Neural progenitor cell (in vitro differentiated cells): ENCODE data around the gene NPPC. TPM values are rescaled to one million over a fixed set of nuclear protein-coding genes. Genes with fewer than 3 reads are reported as not detected.

Experiments
- DNase-seq: peaks from one replicate; pipeline ENCODE4 v3.0.0-alpha.2; 2016; ENCODE audit warnings: low spot score
- H2AFZ ChIP-seq: fragments of 200-600 bp; sonication (generic); replicated peaks from 2 replicates; pipeline ENCODE4 v1.6.1; 2016; ENCODE audit warnings: antibody characterized with exemption
- H3F3A ChIP-seq: fragments of 200-600 bp; sonication (generic); 2 replicates; pipeline ENCODE4 v1.6.1; 2016; ENCODE audit warnings: antibody characterized with exemption, low read depth
- H3K27ac ChIP-seq: fragments of 200-600 bp; sonication (generic); 2 replicates; pipeline ENCODE4 v1.5.1; 2016; ENCODE audit warnings: mild to moderate bottlenecking
- H3K27me3 ChIP-seq: fragments of 200-600 bp; sonication (generic); 2 replicates; pipeline ENCODE4 v1.6.1; 2016; ENCODE audit warnings: mild to moderate bottlenecking, moderate library complexity
- H3K36me3 ChIP-seq: fragments of 200-600 bp; sonication (generic); 2 replicates; pipeline ENCODE4 v1.5.1; 2016
- H3K4me1 ChIP-seq: fragments of 200-600 bp; sonication (generic); 2 replicates; pipeline ENCODE4 v1.6.1; 2016; ENCODE audit warnings: mixed run types
- H3K4me2 ChIP-seq: fragments of 200-600 bp; sonication (generic); 2 replicates; pipeline ENCODE4 v1.6.1; 2016
- H3K4me3 ChIP-seq: fragments of 200-600 bp; sonication (generic); 2 replicates; pipeline ENCODE4 v1.5.1; 2016
- H3K79me2 ChIP-seq: fragments of 200-600 bp; sonication (generic); 2 replicates; pipeline ENCODE4 v1.6.1; 2016; ENCODE audit warnings: low read depth
- H3K9ac ChIP-seq: fragments of 200-600 bp; sonication (generic); 2 replicates; pipeline ENCODE4 v1.6.1; 2016
- H3K9me3 ChIP-seq: fragments of 200-600 bp; sonication (generic); 2 replicates; pipeline ENCODE4 v1.5.1; 2016; ENCODE audit warnings: low read depth
- H4K20me1 ChIP-seq: fragments of 200-600 bp; sonication (generic); 2 replicates; pipeline ENCODE4 v1.6.1; 2016; ENCODE audit warnings: low read depth
- H3K27ac Mint-ChIP-seq: 3 replicates; pipeline ENCODE4 v1.8.0; 2021; ENCODE audit warnings: mixed read lengths
- H3K27me3 Mint-ChIP-seq: 2 replicates; pipeline ENCODE4 v1.8.0; 2022; ENCODE audit warnings: low read depth, mild to moderate bottlenecking, inconsistent platforms, moderate library complexity, mixed read lengths; ENCODE audit not compliant: insufficient read depth
- H3K36me3 Mint-ChIP-seq: 3 replicates; pipeline ENCODE4 v1.8.0; 2021; ENCODE audit warnings: mixed read lengths
- H3K4me1 Mint-ChIP-seq: 3 replicates; pipeline ENCODE4 v1.8.0; 2021; ENCODE audit warnings: mixed read lengths
- H3K4me3 Mint-ChIP-seq: 3 replicates; pipeline ENCODE4 v1.8.0; 2021; ENCODE audit warnings: mild to moderate bottlenecking, moderate library complexity, mixed read lengths
- H3K9me3 Mint-ChIP-seq: 3 replicates; pipeline ENCODE4 v1.8.0; 2020; ENCODE audit warnings: mixed read lengths
- EZH2 ChIP-seq: fragments of 200-600 bp; sonication (generic); IDR thresholded peaks from 2 replicates; pipeline ENCODE4 v1.6.1; 2017; ENCODE audit warnings: antibody characterized with exemption, mild to moderate bottlenecking, moderate library complexity
- EZH2phosphoT487 ChIP-seq: fragments of 200-600 bp; sonication (generic); IDR thresholded peaks from 2 replicates; pipeline ENCODE4 v1.6.1; 2017; ENCODE audit warnings: antibody characterized with exemption
- total RNA-seq: library from RNA; depleted of rRNA; stranded (reverse); fragments of >200 nt; gene quantifications from 2 replicates; pipeline ENCODE4 v1.2.3, GENCODE V29; 2015; ENCODE audit warnings: low replicate concordance
- TF ChIP-seq, protein P1 (sequence below): fragments of 200-600 bp; sonication (generic); IDR thresholded peaks from 2 replicates; pipeline ENCODE4 v1.5.1; 2017; ENCODE audit warnings: antibody characterized with exemption, mild to moderate bottlenecking

NPPC gene
- total RNA-seq, 1 donor from 2014 or later, result not detected

- H3K9me3 ChIP-seq, result no peaks in the 10 kb centered on the region
- Mint-ChIP-seq H3K4me1 (peaks cover 3% of the 10 kb centered on the region), H3K27me3 (no peaks in the 10 kb centered on the region), H3K4me3 (no peak overlapping the region), H3K36me3 (no peaks in the 10 kb centered on the region), H3K27ac (no peak overlapping the region), H3K9me3 (peaks cover 2% of the 10 kb centered on the region)
- H3K9ac ChIP-seq, result no peak overlapping the region
- no peaks in the 10 kb centered on the region for H3K36me3 ChIP-seq
- no peaks in the 10 kb centered on the region for H3K79me2 ChIP-seq
- H3K4me2 ChIP-seq, result no peak overlapping the region
- no peak for DNase-seq
- H4K20me1 ChIP-seq, result no peaks in the 10 kb centered on the region
- no peak overlapping the region for H3K4me3 ChIP-seq
- H2AFZ ChIP-seq, result no peak overlapping the region
- TF ChIP-seq EZH2 (no peak), EZH2phosphoT487 (no peak)
- no peak overlapping the region for H3K27ac ChIP-seq
- H3K27me3 ChIP-seq, result no peaks in the 10 kb centered on the region
- no peaks in the 10 kb centered on the region for H3K4me1 ChIP-seq
- no peaks in the 10 kb centered on the region for H3F3A ChIP-seq
These were observed 20.1 kb upstream of the NPPC start for GRCh38 chr2:231946241-231946814.

DNA sequence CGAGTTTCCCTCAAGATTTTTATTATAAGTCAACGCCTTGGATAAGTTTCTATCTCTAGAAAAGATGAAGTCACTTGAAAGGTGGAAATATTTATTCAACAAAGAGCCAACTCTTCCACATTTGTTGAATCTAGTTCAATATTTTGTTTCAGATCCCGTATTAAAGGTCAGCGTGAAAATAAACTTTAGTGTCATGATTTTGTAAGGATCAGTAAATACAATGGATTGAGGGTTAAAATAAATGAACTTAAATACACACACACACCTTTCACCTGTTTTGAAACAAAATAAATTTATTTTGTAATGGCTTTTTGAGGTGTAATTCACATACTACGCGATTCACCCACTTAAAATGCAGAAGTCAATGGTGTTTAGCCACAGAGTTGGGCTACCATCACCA, 16.0 kb upstream of the NPPC start:
- Histone ChIP-seq H4K20me1 (no peaks in the 10 kb centered on the region), H3K27me3 (no peaks in the 10 kb centered on the region), H3F3A (no peaks in the 10 kb centered on the region), H3K9ac (no peak overlapping the region), H3K4me2 (no peak overlapping the region), H3K9me3 (no peaks in the 10 kb centered on the region), H3K27ac (no peak overlapping the region), H3K4me1 (no peaks in the 10 kb centered on the region), H2AFZ (no peak overlapping the region), H3K79me2 (no peaks in the 10 kb centered on the region), H3K4me3 (no peak overlapping the region), H3K36me3 (no peaks in the 10 kb centered on the region)
- Mint-ChIP-seq H3K4me1 (peaks cover 3% of the 10 kb centered on the region), H3K9me3 (no peaks in the 10 kb centered on the region), H3K27me3 (no peaks in the 10 kb centered on the region), H3K36me3 (no peaks in the 10 kb centered on the region), H3K27ac (no peak overlapping the region), H3K4me3 (no peak overlapping the region)
- TF ChIP-seq, protein P1, sequence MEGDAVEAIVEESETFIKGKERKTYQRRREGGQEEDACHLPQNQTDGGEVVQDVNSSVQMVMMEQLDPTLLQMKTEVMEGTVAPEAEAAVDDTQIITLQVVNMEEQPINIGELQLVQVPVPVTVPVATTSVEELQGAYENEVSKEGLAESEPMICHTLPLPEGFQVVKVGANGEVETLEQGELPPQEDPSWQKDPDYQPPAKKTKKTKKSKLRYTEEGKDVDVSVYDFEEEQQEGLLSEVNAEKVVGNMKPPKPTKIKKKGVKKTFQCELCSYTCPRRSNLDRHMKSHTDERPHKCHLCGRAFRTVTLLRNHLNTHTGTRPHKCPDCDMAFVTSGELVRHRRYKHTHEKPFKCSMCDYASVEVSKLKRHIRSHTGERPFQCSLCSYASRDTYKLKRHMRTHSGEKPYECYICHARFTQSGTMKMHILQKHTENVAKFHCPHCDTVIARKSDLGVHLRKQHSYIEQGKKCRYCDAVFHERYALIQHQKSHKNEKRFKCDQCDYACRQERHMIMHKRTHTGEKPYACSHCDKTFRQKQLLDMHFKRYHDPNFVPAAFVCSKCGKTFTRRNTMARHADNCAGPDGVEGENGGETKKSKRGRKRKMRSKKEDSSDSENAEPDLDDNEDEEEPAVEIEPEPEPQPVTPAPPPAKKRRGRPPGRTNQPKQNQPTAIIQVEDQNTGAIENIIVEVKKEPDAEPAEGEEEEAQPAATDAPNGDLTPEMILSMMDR, result no peak
- TF ChIP-seq EZH2, result no peak
- no peak for DNase-seq

DNA sequence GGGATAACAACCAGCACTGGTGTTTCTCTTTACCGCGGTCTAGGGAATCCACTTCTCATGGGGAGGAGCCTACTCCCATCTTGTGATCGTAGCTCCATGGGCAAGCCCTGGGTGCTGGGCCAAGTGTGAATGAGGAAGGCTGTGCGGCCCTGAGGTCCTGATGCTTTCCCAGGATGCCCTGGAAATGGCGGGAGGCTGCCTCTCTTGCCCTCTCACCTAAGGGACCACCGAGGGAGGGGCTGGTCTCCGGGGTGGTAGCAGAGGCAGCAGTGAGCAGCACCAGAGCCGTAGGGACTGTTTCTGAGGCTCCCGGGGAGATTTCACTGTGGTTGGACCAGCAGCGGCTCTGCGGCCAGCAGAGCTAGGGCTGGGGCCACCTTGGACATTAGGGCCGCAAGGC, 15.5 kb upstream of the NPPC start:
- Mint-ChIP-seq H3K4me3 (no peak overlapping the region), H3K27me3 (no peaks in the 10 kb centered on the region), H3K36me3 (no peaks in the 10 kb centered on the region), H3K4me1 (peaks cover 3% of the 10 kb centered on the region), H3K9me3 (no peaks in the 10 kb centered on the region), H3K27ac (no peak overlapping the region)
- no peak overlapping the region for H3K27ac ChIP-seq
- H3K27me3 ChIP-seq, result no peaks in the 10 kb centered on the region
- H3K79me2 ChIP-seq, result no peaks in the 10 kb centered on the region
- no peak overlapping the region for H2AFZ ChIP-seq
- no peak for DNase-seq
- TF ChIP-seq, protein P1, result no peak
- TF ChIP-seq EZH2 (no peak), EZH2phosphoT487 (no peak)
- no peak overlapping the region for H3K4me3 ChIP-seq
- no peak overlapping the region for H3K9ac ChIP-seq
- H3F3A ChIP-seq, result no peaks in the 10 kb centered on the region
- no peaks in the 10 kb centered on the region for H3K36me3 ChIP-seq
- no peaks in the 10 kb centered on the region for H3K4me1 ChIP-seq
- no peaks in the 10 kb centered on the region for H3K9me3 ChIP-seq
- H3K4me2 ChIP-seq, result no peak overlapping the region
- H4K20me1 ChIP-seq, result no peaks in the 10 kb centered on the region

- Histone ChIP-seq H2AFZ (no peak overlapping the region), H4K20me1 (no peaks in the 10 kb centered on the region), H3F3A (no peaks in the 10 kb centered on the region), H3K27ac (no peak overlapping the region), H3K4me3 (no peak overlapping the region), H3K4me1 (no peaks in the 10 kb centered on the region), H3K9ac (no peak overlapping the region), H3K9me3 (no peaks in the 10 kb centered on the region), H3K4me2 (no peak overlapping the region), H3K79me2 (no peaks in the 10 kb centered on the region), H3K36me3 (no peaks in the 10 kb centered on the region), H3K27me3 (no peaks in the 10 kb centered on the region)
- TF ChIP-seq, protein P1, result no peak
- TF ChIP-seq EZH2 (no peak), EZH2phosphoT487 (no peak)
- Mint-ChIP-seq H3K9me3 (no peaks in the 10 kb centered on the region), H3K4me3 (no peak overlapping the region), H3K27ac (no peak overlapping the region), H3K36me3 (no peaks in the 10 kb centered on the region), H3K27me3 (no peaks in the 10 kb centered on the region), H3K4me1 (peaks cover 3% of the 10 kb centered on the region)
- no peak for DNase-seq
These were observed 14.6 kb upstream of the NPPC start for GRCh38 chr2:231940795-231941194.
